ENCODE results near the gene ABCB11. TPM values are rescaled to one million over a fixed set of nuclear protein-coding genes. Genes with fewer than 3 reads are reported as not detected.

Gene ABCB11
- total and polyA plus RNA-seq, 2 donors (not counting 1 experiment from before 2014, with no cell fraction given) = not detected

DNA sequence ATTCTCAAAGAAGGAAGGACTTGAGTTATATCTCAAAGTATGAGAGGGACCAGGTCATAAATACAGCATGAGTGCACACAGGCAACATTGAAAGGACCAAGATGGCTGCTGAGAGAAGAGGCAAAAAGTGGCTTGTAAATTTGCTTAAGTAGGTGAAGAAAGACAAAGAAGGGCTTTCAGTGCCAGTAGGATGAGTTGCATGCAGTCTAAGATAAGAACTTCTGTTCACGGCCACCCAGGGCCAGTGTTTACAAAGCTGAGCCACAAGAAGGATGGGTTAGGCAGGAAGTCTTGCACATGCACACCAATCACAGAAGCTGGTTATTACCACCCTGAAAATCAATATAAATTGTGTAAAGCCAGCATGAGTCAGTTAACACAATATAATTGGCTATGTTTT is 3.1 kb upstream of the ABCB11 start:
- intact Hi-C loops (cut with micrococcal nuclease) = no loop called here

DNA sequence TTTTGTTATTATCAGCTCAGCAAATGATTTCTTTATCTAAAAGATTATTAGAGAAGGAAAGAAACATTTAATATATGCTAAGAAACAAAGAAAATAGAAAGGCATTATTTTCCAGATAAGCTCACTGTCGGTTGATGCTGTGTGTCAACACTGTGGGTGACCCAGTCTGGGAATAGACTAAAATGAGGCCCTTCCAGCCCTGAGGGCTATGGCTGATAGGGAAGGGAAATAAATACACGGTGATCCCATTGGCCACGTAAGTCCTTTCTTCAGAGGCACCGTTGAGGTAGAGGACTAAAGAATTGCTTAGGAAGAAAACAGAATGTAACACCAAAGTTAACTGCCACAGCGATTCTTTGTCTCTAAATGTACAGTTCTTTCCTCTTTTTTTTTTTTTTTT is 1.8 kb downstream of the ABCB11 start:
- ATAC-seq (ENCODE audit: low read depth) (no peak), DNase-seq (no peak)
- Mint-ChIP-seq H3K27me3 (no peaks in the 10 kb centered on the region), H3K9me3 (ENCODE audit: insufficient read depth) (peaks cover 3% of the 10 kb centered on the region), H3K27ac (no peak overlapping the region), H3K4me1 (no peaks in the 10 kb centered on the region), H3K4me3 (no peak overlapping the region)
- POLR2A ChIA-PET = no interaction called here
- no peak for TF ChIP-seq CTCF (IDR thresholded peaks at IDR 0.05)
- TF ChIP-seq EZH2 (IDR thresholded peaks at IDR 0.05; ENCODE audit: borderline replicate concordance, insufficient read depth, low read depth, low read length, poor library complexity, severe bottlenecking) = no peak
- Histone ChIP-seq H3K36me3 (replicated peaks in 1 of 2; ENCODE audit: control extremely low read depth in 1 of 2, control insufficient read depth in 1 of 2, extremely low read depth in 1 of 2, insufficient read depth in 2 of 2, low read length in 1 of 2) (no peaks in the 10 kb centered on the region), H3K4me3 (ENCODE audit: control extremely low read depth in 1 of 5, extremely low read depth in 1 of 5, insufficient read depth in 1 of 5, low read depth in 2 of 5, low read length in 4 of 5) (no peak overlapping the region), H3K27ac (ENCODE audit: low read length in 2 of 2) (no peak overlapping the region), H2AFZ (ENCODE audit: insufficient read depth, low read depth, low read length, poor library complexity, severe bottlenecking) (no peak overlapping the region), H3K4me1 (ENCODE audit: control insufficient read depth in 2 of 2, insufficient read depth in 2 of 2, low read length in 2 of 2) (no peaks in the 10 kb centered on the region), H3K4me2 (replicated peaks; ENCODE audit: low read depth, low read length, poor library complexity, severe bottlenecking) (no peak overlapping the region), H3K79me2 (ENCODE audit: control insufficient read depth, insufficient read depth, low read length) (no peaks in the 10 kb centered on the region), H3K9me3 (ENCODE audit: control extremely low read depth in 1 of 3, control insufficient read depth in 2 of 3, insufficient read depth in 1 of 3, low read length in 2 of 3) (peaks cover 0 to 7% (median 0%) of the 10 kb centered on the region in 3 donors), H3K9ac (ENCODE audit: low read length) (no peak overlapping the region), H4K20me1 (ENCODE audit: control insufficient read depth, insufficient read depth, low read length, poor library complexity, severe bottlenecking) (no peaks in the 10 kb centered on the region), H3K27me3 (replicated peaks in 1 of 4; ENCODE audit: control extremely low read depth in 1 of 4, control insufficient read depth in 3 of 4, insufficient read depth in 4 of 4, low read length in 3 of 4) (no peaks in the 10 kb centered on the region)
- intact Hi-C loops (cut with micrococcal nuclease) = no loop called here
- CTCF ChIA-PET = no interaction called here
- WGBS (ENCODE audit: insufficient coverage) = 100% methylated on average over 1 of the region's 5 CpGs

More for the DNA sequence above, 3.1 kb upstream of the ABCB11 start:
- Histone ChIP-seq H3K36me3 (replicated peaks in 1 of 2; ENCODE audit: control extremely low read depth in 1 of 2, control insufficient read depth in 1 of 2, extremely low read depth in 1 of 2, insufficient read depth in 2 of 2, low read length in 1 of 2) (no peaks in the 10 kb centered on the region), H4K20me1 (ENCODE audit: control insufficient read depth, insufficient read depth, low read length, poor library complexity, severe bottlenecking) (no peaks in the 10 kb centered on the region), H3K79me2 (ENCODE audit: control insufficient read depth, insufficient read depth, low read length) (no peaks in the 10 kb centered on the region), H3K27me3 (replicated peaks in 1 of 4; ENCODE audit: control extremely low read depth in 1 of 4, control insufficient read depth in 3 of 4, insufficient read depth in 4 of 4, low read length in 3 of 4) (no peaks in the 10 kb centered on the region), H3K4me1 (ENCODE audit: control insufficient read depth in 2 of 2, insufficient read depth in 2 of 2, low read length in 2 of 2) (peaks cover 0 to 9% of the 10 kb centered on the region in 2 donors), H3K4me2 (replicated peaks; ENCODE audit: low read depth, low read length, poor library complexity, severe bottlenecking) (no peak overlapping the region), H3K4me3 (ENCODE audit: control extremely low read depth in 1 of 5, extremely low read depth in 1 of 5, insufficient read depth in 1 of 5, low read depth in 2 of 5, low read length in 4 of 5) (no peak overlapping the region), H3K27ac (ENCODE audit: low read length in 2 of 2) (no peak overlapping the region), H3K9me3 (ENCODE audit: control extremely low read depth in 1 of 3, control insufficient read depth in 2 of 3, insufficient read depth in 1 of 3, low read length in 2 of 3) (peaks cover 0 to 7% (median 0%) of the 10 kb centered on the region in 3 donors), H3K9ac (ENCODE audit: low read length) (no peak overlapping the region), H2AFZ (ENCODE audit: insufficient read depth, low read depth, low read length, poor library complexity, severe bottlenecking) (no peak overlapping the region)
- 60% methylated on average over 1 of the region's 1 CpG for WGBS (ENCODE audit: insufficient coverage)
- Mint-ChIP-seq H3K4me3 (no peak overlapping the region), H3K4me1 (peaks cover 11% of the 10 kb centered on the region), H3K9me3 (ENCODE audit: insufficient read depth) (peaks cover 3% of the 10 kb centered on the region), H3K27me3 (no peaks in the 10 kb centered on the region), H3K27ac (no peak overlapping the region)
- DNase-seq = no peak
- POLR2A ChIA-PET = interaction anchor here (0.6 kb wide), 1 partner anchor 146 kb away, joined by 3 read pairs; no protein-coding TSS in a partner anchor
- TF ChIP-seq EZH2 (IDR thresholded peaks at IDR 0.05; ENCODE audit: borderline replicate concordance, insufficient read depth, low read depth, low read length, poor library complexity, severe bottlenecking) = no peak
- TF ChIP-seq CTCF (IDR thresholded peaks at IDR 0.05) = no peak
- CTCF ChIA-PET = interaction anchor here (1.7 kb wide), 1 partner anchor 98 kb away, joined by 3 read pairs; no protein-coding TSS in a partner anchor
- ATAC-seq (ENCODE audit: low read depth) = no peak
